Measurements from ENCODE around the gene RAD51B.

Gene RAD51B

GRCh38 chr14:68264260-68264569 lies 444.6 kb downstream of the RAD51B start:
- TF ChIP-seq CTCF (IDR thresholded peaks at IDR 0.05), result no peak

DNA sequence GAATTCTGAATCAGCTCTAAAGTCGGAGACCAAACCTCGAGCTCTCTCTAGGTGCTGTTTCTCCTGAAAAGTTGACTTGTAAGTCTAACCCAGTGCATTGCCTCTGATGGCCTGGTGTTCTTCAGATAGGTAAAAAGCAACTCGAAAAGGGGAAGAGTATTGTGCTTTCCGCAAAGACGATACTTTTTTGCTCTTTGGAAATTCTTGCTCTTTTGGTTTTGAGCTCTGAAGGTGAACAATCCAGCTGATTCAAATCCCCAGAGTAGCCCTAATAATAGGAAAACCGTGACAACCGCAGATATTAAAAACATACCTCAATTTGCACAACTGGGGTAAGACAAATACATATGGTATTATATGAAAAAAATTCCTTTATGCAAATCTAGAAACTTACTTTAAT lies 447.4 kb downstream of the RAD51B start:
- no peak for TF ChIP-seq CTCF (IDR thresholded peaks at IDR 0.05)

DNA sequence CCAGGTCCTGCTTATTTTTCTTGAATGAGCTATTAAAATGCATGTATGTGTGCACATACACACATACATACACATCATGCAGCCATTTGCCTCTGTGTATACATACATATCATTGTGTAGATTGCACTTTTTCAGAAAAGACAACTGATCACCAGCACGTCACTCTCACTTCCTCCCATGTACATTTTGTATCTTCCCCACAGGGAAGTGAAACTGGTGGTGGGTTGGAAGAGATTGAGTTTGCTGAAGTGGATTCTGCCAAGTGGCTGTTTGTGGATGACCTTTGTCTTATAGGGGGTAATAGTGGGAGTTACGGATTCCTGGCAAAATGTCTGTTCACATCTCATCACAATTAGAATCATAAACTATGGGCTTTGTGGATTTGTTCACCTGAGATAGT lies 448.6 kb downstream of the RAD51B start:
- no peak for TF ChIP-seq CTCF (IDR thresholded peaks at IDR 0.05)

GRCh38 chr14:68268719-68269118 lies 449.1 kb downstream of the RAD51B start:
- no peak for TF ChIP-seq CTCF (IDR thresholded peaks at IDR 0.05)

DNA sequence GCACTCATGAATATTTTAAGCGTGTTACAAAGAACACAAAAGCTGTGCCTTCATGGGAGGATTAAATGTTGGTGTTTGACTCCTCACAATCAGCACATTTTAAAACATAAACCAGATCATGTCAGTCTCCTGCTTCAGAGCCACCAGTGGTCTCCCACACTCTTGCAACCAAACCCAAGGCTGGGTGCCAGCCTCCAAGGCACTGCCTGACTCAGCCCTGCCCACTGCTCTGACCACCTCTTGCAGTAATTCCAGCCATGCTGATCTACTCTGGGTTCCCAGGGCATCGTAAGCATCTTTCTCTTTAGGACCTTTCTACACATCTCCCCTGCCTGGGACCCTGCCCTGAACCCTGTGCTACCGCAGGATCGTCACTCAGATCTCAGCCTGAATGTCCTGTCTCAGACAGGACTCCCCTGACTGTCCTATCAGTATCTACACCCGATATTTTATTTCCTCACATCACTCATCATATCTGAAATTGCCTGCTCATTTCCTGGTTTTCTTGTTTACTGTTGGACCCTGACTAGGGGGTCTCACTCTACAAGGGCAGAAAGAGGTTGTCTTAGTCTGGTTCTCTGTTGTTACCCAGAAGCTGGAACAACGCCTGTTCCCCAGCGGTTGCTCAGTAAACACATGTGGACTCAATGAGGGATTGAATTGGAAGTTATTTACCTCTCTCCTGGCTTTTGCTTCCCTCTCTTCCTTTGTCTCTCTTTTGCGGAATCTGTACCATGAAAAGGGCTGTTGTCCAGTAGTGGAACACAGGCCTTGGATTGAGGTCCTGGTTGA lies 449.8 kb downstream of the RAD51B start:
- TF ChIP-seq CTCF (IDR thresholded peaks at IDR 0.05), result no peak

DNA sequence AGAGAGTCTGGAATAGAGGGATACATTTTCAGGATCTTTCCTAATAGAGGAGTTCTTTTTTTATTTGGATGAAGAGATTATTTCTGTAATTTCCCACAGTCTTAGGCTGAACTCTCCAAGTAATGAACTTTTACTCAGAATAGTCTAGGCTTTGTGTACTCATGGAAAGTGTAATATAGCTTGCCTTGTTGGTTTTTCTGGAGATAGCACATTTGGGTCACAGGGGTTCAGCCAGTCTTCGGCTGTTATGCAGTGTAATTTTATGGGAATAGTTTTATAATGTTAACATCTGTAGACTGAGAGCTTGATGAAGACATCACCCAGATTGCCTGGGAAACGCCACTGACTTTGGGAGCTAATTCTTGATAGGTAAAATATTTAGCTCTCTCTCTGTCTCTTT lies 450.8 kb downstream of the RAD51B start:
- TF ChIP-seq CTCF (IDR thresholded peaks at IDR 0.05), result no peak

- no peak for TF ChIP-seq CTCF (IDR thresholded peaks at IDR 0.05)
These were observed 452.4 kb downstream of the RAD51B start for GRCh38 chr14:68271913-68272391.

GRCh38 chr14:68273413-68273812 lies 453.8 kb downstream of the RAD51B start:
- TF ChIP-seq CTCF (IDR thresholded peaks at IDR 0.05), result no peak
